HUES48 (cell line): ENCODE data around the gene GH1.

ENCODE experiments used
- H3K27ac ChIP-seq: one replicate; pipeline ENCODE4 v1.7.0; 2013; ENCODE audit warnings: low read depth, low read length, inconsistent platforms
- H3K27me3 ChIP-seq: 2 replicates; pipeline ENCODE4 v1.6.1; 2013; ENCODE audit warnings: mild to moderate bottlenecking, low read length; ENCODE audit not compliant: control insufficient read depth, insufficient read depth
- H3K36me3 ChIP-seq: 2 replicates; pipeline ENCODE4 v1.6.1; 2013; ENCODE audit warnings: low read length; ENCODE audit not compliant: control insufficient read depth, insufficient read depth
- H3K4me1 ChIP-seq: 2 replicates; pipeline ENCODE4 v1.6.1; 2013; ENCODE audit warnings: mild to moderate bottlenecking, low read length; ENCODE audit not compliant: control insufficient read depth, insufficient read depth
- H3K4me3 ChIP-seq: 2 replicates; pipeline ENCODE4 v1.5.1; 2013; ENCODE audit warnings: mild to moderate bottlenecking, low read depth, low read length
- H3K9ac ChIP-seq: 2 replicates; pipeline ENCODE4 v1.6.1; 2013; ENCODE audit warnings: mild to moderate bottlenecking, low read depth, low read length, moderate library complexity
- H3K9me3 ChIP-seq: 2 replicates; pipeline ENCODE4 v1.6.1; 2013; ENCODE audit warnings: low read length; ENCODE audit not compliant: control insufficient read depth, insufficient read depth

GH1 gene

GRCh38 chr17:63955232-63955631, 36.6 kb upstream of the GH1 start:
- Histone ChIP-seq H3K4me1 (peaks cover 4% of the 10 kb centered on the region; the same call in 1 of the 2 replicates), H3K4me3 (no peak overlapping the region), H3K27ac (no peak overlapping the region), H3K36me3 (peaks cover 6% of the 10 kb centered on the region; the same call in 1 of the 2 replicates), H3K9me3 (no peaks in the 10 kb centered on the region), H3K9ac (no peak overlapping the region), H3K27me3 (no peaks in the 10 kb centered on the region)

GRCh38 chr17:63954402-63955063, 35.9 kb upstream of the GH1 start:
- Histone ChIP-seq H3K4me1 (no peaks in the 10 kb centered on the region), H3K9ac (no peak overlapping the region), H3K27me3 (no peaks in the 10 kb centered on the region), H3K27ac (no peak overlapping the region), H3K36me3 (peaks cover 6% of the 10 kb centered on the region; the same call in 1 of the 2 replicates), H3K9me3 (no peaks in the 10 kb centered on the region), H3K4me3 (no peak overlapping the region)

DNA sequence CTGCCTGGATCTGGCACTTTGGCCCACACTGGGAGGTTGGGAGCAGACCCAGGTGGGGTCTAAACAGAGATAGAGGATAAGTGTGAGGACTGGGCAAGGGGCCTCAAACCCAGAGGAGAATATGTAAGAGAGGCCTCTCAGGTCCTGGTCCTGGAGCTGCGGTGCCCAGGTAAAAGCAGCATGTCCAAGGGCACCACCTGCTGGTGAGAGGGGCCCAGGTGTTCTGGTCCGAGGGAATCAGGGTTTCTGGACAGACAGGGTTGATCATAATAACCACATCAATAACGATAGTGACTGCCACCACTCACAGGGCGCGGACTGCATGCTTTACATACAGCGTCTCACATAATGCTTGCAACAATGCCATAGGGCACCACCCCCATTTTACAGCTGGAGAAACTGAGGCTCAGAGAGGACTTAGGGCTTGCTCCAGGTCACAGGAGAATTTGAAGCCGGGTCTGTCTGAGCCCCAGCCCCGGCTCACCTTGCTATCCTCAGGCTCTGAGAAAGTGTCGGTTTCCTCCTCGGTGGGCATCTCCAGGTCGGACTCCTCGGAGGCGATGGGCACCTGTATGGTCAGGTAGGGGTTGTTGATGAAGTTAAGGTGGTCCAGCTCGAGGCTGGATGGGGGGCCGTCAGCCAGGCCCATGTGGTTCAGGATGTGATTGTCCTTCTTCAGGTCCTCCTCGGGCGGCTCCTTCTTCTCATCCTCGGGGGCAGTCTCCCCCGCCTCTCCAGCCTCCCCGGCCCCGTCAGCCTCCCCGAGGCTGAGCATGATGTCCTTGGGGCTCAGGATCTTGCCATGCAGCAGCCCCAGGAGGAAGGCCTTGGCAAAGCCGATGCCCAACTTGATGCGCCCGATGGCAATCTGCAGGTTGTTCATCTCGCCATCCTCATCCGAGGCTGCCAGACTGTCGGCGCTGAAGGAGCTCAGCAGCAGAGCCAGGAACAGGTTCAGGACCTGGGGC, 32.6 kb upstream of the GH1 start:
- Histone ChIP-seq H3K9ac (no peak overlapping the region), H3K27me3 (no peaks in the 10 kb centered on the region), H3K9me3 (no peaks in the 10 kb centered on the region), H3K36me3 (no peaks in the 10 kb centered on the region), H3K4me3 (no peak overlapping the region), H3K27ac (no peak overlapping the region), H3K4me1 (no peaks in the 10 kb centered on the region)

- Histone ChIP-seq H3K9me3 (no peaks in the 10 kb centered on the region), H3K36me3 (no peaks in the 10 kb centered on the region), H3K27ac (no peak overlapping the region), H3K27me3 (no peaks in the 10 kb centered on the region), H3K4me1 (no peaks in the 10 kb centered on the region), H3K4me3 (no peak overlapping the region), H3K9ac (no peak overlapping the region)
These were observed 31.1 kb upstream of the GH1 start for GRCh38 chr17:63949576-63950250.

GRCh38 chr17:63948521-63948920, 29.9 kb upstream of the GH1 start:
- H3K4me3 ChIP-seq = no peak overlapping the region
- H3K9me3 ChIP-seq = no peaks in the 10 kb centered on the region
- no peaks in the 10 kb centered on the region for H3K27me3 ChIP-seq
- no peak overlapping the region for H3K9ac ChIP-seq
- no peak overlapping the region for H3K27ac ChIP-seq
- H3K36me3 ChIP-seq = no peaks in the 10 kb centered on the region
- no peaks in the 10 kb centered on the region for H3K4me1 ChIP-seq

DNA sequence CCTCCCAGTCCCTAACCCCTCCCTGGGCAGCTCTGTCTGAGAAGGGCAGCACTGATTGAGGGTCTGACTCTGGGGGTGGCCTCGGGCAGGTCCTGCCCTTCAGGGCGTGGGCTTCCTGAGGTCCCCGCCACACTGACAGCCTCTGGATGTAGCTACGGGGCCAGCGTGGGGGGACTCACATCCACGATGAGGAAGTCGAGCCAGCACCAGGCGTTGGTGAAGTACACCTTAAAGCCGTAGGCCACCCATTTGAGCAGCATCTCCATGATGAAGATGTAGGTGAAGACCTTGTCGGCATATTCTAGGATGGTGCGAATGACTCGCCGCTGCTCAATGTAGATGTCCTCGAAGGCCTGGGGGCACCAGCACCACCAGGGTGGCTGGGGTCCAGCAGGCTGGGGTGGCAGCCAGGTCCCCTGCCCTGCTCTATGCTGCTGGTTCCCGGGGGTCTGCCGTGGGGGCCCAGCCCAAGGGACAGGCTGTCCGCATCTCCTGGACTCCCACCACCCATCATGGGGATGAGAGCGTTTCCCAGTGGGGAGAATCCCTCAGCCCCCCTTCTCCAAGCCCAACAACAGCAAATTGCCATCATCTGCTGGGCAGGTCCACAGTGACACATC, 29.2 kb upstream of the GH1 start:
- Histone ChIP-seq H3K4me1 (no peaks in the 10 kb centered on the region), H3K4me3 (no peak overlapping the region), H3K36me3 (no peaks in the 10 kb centered on the region), H3K27me3 (no peaks in the 10 kb centered on the region), H3K9ac (no peak overlapping the region), H3K9me3 (no peaks in the 10 kb centered on the region), H3K27ac (no peak overlapping the region)

DNA sequence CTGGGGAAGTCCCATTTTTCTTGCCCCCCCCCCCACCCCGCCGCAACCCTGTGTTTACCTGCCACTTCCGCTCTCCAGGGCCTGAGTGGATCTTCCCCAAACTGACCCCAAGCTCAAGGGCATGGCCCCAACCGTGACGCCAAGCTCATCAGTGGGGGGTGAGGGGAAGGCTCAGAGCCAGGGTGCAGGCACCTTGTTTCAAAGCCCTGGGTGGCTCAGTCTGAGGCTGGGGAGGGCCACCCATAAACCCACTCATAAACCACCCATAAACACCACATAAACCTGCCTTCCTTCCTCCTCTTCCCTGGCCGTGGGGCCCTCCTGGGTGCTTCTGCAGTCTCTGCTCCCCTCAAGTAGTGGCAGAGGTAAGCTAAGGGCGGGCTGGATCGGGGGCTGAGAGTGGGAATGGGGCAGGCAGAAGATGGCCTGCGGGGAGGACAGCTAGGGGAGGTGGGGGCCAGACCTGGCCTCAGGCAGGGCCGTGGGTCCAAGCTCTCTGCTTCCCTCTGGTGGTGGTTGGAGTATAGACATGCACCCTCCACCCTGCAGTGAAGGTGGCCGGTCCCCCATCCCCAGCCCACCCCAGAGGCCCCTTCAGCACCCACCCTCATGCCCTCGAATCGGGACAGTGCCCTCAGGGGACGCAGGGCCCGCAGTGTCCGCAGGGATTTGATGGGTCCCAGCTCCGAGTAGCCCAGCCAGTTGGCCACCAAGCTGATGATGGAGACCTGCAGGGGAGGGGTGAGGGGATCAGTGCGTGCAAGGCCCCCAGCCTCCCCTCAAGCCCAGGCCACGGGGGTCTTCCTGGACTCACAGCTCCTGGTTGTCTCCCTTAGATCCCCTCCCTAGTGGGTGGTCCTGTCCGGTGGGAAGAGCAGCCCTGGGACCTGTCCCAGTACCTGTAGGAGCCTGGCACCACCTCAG, 28.1 kb upstream of the GH1 start:
- Histone ChIP-seq H3K9ac (no peak overlapping the region), H3K36me3 (0 out of 2 replicates have a peak, but pooled peaks cover 7% of the 10 kb centered on the region), H3K4me3 (no peak overlapping the region), H3K27me3 (no peaks in the 10 kb centered on the region), H3K4me1 (no peaks in the 10 kb centered on the region), H3K27ac (no peak overlapping the region), H3K9me3 (no peaks in the 10 kb centered on the region)

- Histone ChIP-seq H3K9me3 (no peaks in the 10 kb centered on the region), H3K27me3 (no peaks in the 10 kb centered on the region), H3K4me3 (no peak overlapping the region), H3K9ac (no peak overlapping the region), H3K27ac (no peak overlapping the region), H3K36me3 (peaks cover 12% of the 10 kb centered on the region; the same call in 1 of the 2 replicates), H3K4me1 (no peaks in the 10 kb centered on the region)
These were observed 27.3 kb upstream of the GH1 start for GRCh38 chr17:63945784-63946439.

DNA sequence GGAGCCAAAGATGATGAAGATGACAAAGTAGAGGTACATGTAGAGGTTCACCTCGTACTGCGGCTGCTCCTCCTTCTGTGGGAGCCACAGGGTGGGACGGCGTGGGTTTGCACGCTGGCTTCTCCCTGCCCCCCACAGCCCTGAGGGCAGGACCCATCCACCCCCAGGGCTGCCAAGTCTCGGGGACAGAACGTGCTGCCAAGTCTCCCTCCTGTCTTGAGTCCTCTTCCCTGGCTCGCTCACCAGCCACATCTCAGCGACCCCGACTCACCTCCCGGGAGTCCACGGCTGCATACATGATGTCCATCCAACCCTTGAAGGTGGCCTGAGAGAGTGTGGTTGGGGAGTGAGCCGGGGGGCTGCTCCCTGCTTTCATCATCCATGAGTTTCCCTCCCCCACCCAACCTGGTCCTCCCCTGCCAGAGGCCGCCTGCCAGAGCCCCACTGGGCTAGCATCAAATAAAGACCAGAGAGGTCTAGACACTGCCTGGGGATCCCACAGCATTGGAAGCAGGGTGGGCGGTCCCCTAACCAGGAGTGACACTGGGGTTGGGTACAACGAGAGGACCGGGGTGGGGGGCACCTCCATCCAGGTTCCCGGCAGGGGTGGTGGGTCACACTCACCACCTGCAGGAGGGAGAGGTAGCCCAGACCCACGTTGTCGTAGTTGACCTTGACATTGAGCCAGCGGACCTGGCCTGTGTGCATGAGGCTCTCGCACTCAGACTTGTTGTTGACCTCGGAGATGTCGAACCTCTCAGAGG, 26.3 kb upstream of the GH1 start:
- Histone ChIP-seq H3K9ac (no peak overlapping the region), H3K27ac (no peak overlapping the region)

More for the DNA sequence above, 26.3 kb upstream of the GH1 start:
- Histone ChIP-seq H3K27me3 (no peaks in the 10 kb centered on the region), H3K4me3 (no peak overlapping the region), H3K36me3 (peaks cover 15% of the 10 kb centered on the region; the same call in 1 of the 2 replicates), H3K9me3 (no peaks in the 10 kb centered on the region), H3K4me1 (no peaks in the 10 kb centered on the region)
